ENCODE results near the gene HPN. TPM values are rescaled to one million over a fixed set of nuclear protein-coding genes. Genes with fewer than 3 reads are reported as not detected.
A peak's percentile ranks its signal among the peaks of the same experiment; 100 is the strongest.
"Not testable (repeated sequence)": the region's sequence is repeated elsewhere in the genome, so short reads cannot be mapped to it uniquely, and the experiment has no call there.

The HPN gene
- total RNA-seq: not detected

DNA sequence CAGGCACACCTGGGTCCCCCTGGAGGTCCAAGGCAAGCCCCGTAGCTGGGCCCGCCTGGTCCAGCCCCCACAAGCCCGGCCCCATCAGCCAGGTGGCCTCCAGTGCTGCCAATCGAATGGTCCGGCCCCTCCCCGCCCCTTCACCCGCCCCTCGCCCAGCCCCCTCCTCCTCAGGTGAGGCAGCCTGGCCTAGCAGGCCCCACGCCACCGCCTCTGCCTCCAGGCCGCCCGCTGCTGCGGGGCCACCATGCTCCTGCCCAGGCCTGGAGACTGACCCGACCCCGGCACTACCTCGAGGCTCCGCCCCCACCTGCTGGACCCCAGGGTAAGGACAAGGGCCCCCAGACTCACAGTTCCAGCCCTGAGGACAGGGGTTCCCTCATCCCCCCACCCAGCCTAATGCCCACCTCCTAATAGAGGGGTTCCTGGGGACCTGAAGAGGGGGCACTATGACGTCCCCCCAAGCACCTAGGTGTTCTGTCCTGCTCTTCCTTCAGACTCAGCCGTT lies at the start of gene HPN:
TSS of gene HPN (plus strand) at position 174 of the 508 bp plus-strand sequence. CDS start 786 bp downstream, outside the sequence.
- ATAC-seq: no peak
- DNase-seq (ENCODE audit: low spot score in 2 of 2): no peak
- no peaks in the 10 kb centered on the region for H3K36me3 Mint-ChIP-seq
- H3K27ac Mint-ChIP-seq: peak within 1 kb of the TSS; percentile 37 to 81
- no peaks in the 10 kb centered on the region for H3K9me3 Mint-ChIP-seq

DNA sequence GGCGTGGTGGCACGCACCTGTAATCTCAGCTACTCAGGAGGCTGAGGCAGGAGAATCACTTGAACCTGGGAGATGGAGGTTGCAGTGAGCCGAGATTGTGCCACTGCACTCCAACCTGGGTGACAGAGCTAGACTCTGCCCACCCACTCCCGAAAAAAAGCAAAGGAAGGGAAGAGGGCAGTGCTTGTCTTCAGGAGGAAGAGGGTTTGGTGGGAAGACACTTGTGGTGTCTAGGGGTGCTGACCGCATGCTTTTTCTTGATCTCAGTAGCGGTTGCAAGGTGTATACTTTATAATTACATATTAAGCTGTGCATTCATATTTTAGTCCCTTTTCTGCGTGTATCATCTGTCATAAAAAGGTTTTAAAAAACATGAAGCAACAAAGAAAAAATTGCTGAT lies 48.9 kb upstream of the HPN start:
- Mint-ChIP-seq H3K36me3 (peaks cover 6 to 13% of the 10 kb centered on the region in 2 donors), H3K27ac (peak overlapping the region in 1 of 2 donors; percentile 89)
- not testable (repeated sequence) for ATAC-seq; H3K9me3 Mint-ChIP-seq; DNase-seq (ENCODE audit: low spot score in 2 of 2)

DNA sequence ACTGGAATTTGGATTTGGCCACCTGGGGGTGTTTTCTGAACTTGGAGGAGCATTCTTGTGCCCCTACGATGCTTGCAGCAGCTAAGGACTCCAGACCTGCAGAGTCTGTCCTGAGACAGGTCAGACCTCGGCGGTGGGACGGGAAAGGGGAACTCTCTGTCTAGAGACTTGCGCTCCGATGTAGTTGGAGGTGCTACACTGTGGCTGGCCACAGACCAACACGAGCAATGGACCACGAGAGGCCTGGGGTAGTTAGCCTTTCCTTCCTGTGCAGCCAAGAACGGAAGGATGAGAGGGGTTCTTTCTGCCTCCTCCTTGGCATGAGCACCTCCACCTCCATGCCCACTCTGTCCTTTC lies 47.3 kb upstream of the HPN start:
- peaks cover 0 to 7% of the 10 kb centered on the region in 2 donors for H3K9me3 Mint-ChIP-seq
- H3K36me3 Mint-ChIP-seq: peaks cover 6 to 13% of the 10 kb centered on the region in 2 donors
- H3K27ac Mint-ChIP-seq: no peak overlapping the region
- DNase-seq (ENCODE audit: low spot score in 2 of 2) (no peak), ATAC-seq (no peak)

DNA sequence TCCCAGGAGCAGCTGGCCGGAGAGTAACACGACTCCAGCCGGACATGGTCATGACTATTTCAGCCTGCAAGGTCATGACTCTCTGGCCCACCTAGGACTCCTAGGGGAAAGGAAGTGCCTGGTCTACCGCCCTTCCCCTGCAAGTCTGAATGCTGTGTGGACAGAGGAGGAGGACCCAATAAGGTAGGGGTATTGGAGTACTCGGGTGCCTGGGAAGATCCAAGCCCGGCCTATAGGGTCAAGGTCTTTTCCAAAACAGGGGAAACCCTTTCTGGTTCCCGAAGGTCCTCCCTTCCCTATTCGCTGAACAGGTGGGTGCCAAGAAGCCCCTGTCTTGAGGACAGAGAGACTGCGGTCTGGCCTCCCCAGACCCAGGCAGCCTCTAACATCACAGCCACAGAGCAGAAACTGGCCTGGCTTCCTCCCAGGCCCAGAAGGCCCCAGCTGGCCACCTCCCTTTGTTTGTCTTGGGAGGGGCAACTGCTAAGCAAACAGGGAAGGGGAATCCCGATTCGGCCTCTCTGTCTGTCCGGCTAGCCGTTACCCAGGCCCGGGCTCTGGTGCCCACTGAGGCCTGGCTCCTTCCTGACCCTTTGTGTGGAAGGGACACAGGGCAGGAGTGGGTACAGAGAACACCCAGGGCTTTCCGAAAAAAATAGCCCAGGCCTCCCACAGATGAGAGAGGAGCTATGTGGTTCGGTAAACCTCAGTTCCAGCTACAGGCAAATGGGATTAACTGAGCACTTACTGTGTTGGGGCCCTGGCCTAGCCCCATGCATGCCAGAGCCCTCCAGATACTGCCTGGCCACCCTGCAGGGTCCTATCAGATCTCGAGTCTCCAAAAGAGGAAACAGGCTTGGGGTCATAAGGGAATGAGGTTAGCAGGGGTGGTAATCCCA lies 46.6 kb upstream of the HPN start:
- ATAC-seq (no peak), DNase-seq (ENCODE audit: low spot score in 2 of 2) (no peak)
- peaks cover 6 to 13% of the 10 kb centered on the region in 2 donors for H3K36me3 Mint-ChIP-seq
- no peak overlapping the region for H3K27ac Mint-ChIP-seq
- H3K9me3 Mint-ChIP-seq: peaks cover 0 to 7% of the 10 kb centered on the region in 2 donors

DNA sequence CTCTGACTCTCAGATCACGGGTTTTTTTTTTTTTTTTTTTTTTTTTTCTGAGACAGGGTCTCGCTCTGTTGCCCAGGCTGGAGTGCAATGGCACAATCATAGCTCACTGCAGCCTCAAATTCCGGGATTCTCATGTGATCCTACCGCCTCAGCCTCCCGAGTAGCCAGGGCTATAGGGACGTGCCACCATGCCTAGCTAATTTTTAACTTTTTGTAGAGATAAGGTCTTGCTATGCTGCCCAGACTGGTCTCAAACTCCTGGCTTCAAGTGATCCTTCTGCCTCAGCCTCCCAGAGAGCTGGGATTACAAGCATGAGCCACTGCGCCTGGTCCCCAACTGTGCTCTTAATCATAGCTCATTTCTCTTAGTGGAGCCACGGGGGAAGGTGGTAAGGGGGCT lies 46.0 kb upstream of the HPN start:
- ATAC-seq (no peak), DNase-seq (ENCODE audit: low spot score in 2 of 2) (no peak)
- peaks cover 0 to 7% of the 10 kb centered on the region in 2 donors for H3K9me3 Mint-ChIP-seq
- peaks cover 6 to 13% of the 10 kb centered on the region in 2 donors for H3K36me3 Mint-ChIP-seq
- H3K27ac Mint-ChIP-seq: peak overlapping the region in 1 of 2 donors; percentile 96

DNA sequence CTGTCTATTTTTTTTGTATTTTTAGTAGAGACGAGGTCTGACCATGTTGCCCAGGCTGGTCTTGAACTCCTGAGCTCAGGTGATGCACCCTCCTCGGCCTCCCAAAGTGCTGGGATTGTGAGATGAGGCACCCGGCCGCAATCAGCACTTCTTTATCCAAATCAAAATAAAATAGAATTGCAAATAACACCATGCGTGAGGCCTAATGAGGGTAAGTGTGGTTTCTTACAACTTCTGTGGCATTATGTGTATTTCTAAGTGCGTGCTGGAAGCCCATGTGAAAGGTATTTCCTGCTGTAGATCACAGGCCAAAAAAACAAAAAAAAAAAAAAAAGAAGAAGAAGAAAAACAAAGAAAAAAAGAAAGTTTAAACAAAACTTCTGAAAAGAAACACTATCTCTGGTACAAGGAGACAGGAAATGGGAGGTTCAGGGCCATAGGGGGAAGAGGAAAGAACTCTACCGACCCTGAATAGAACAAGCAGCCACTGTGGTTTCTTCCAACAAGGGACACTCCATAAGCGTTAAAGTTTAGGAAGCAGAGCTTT lies 44.4 kb upstream of the HPN start:
- no peaks in the 10 kb centered on the region for H3K9me3 Mint-ChIP-seq
- DNase-seq (ENCODE audit: low spot score in 2 of 2): no peak

DNA sequence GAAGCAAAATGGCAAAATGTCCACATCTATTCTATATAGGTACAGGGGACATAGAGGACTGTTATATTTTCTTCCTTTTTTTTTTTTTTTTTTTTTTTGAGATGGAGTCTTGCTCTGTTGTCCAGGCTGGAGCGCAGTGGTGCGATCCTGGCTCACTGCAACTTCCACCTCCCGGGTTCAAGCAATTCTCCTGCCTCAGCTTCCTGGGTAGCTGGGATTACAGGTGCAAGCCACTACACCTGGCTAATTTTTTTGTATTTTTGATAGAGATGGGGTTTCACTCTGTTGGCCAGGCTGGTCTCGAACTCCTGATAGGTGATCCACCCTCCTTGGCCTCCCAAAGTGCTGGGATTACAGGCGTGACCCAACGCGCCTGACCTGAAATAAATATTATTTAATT lies 43.3 kb upstream of the HPN start:
- Mint-ChIP-seq H3K36me3 (peaks cover 25 to 31% of the 10 kb centered on the region in 2 donors), H3K27ac (peak overlapping the region; percentile 92 to 96)
- not testable (repeated sequence) for DNase-seq (ENCODE audit: low spot score in 2 of 2); H3K9me3 Mint-ChIP-seq; ATAC-seq

More for the DNA sequence above, 44.4 kb upstream of the HPN start:
- H3K36me3 Mint-ChIP-seq: peaks cover 16 to 24% of the 10 kb centered on the region in 2 donors
- H3K27ac Mint-ChIP-seq: peak overlapping the region; percentile 92 to 96
- ATAC-seq: no peak

DNA sequence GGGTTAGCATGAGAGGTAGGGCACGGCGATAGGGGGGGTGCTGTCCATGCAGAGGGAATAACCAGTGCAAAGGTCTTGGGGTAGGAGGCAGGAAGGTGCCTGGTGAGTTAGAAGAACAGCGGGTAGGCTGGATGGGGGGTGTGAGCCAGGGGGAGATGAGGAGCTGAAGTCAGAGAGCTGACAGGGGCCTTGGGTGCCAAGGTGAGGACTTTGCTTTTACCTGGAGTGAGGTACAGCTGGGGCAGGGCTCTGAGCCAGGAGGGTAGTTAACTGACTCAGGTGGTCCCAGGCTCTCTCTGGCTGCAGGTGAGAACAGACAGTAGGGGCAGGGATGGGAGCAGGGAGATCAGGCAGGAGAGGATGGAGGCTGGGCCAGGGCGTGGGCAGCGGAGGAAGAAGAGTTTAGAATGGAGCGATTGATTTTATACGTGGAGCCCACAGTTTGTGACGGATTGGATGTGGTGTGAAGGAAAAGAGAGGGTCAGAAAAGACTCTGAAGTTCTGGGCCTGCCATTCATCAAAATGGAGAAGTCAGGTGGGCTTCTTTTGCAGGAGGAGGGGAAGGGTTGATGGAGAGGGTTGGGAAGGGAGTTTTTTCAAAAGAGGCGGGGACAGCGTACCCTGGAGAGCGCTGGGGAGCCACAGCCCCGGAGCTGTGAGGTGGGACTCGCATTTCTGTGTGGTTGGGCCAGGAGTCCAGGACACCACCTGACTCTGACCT lies 42.6 kb upstream of the HPN start:
- DNase-seq (ENCODE audit: low spot score in 2 of 2): no peak
- Mint-ChIP-seq H3K36me3 (peaks cover 30 to 35% of the 10 kb centered on the region in 2 donors), H3K9me3 (no peaks in the 10 kb centered on the region), H3K27ac (peak overlapping the region; percentile 69 to 96)
- ATAC-seq: peak in 1 of 2 donors; percentile 2

DNA sequence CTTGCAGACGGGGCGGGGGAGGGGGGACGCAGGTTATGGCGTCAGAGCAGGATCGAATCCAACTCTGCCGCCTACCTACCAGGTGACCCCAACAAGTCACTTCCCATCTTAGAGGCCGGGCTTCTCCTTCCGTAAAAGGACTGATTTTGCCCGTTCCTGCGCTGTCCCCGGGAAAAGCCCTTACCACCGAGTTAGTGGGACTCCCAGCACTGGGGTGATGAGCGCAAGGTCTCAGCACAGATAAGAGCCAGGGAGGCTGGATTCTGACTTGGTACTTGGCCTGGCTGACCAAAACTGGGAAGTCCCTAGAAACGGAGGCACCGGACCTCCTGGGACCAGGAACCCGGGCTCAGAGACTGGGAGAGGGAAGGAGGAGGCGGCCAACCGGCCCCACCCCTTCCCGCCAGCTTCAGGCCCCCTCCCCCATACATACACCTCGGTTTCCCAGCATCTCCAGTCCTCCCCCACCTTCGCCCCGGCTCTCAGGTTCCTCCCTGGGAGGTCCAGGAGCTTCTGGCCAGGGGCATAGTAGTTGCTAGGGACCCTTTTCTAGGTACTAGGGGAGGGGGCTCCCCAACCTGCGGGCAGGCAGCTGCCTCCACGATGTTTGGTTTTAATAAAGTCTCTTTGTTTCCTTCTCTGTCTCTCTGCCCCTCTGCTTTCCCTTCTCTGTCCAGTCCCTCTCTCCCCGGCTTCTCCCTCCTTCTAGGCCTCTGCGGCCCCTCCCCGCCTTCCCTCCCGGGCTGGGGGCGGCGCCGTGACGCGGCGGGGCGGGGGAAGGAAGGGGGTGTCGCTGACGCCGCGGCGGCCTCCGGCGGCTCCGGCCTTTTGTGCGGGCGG lies 41.8 kb upstream of the HPN start, which contains the start of gene GRAMD1A:
TSS of gene GRAMD1A (plus strand) at position 826 of the 840 bp plus-strand sequence. CDS start 156 bp downstream, outside the sequence.
- Mint-ChIP-seq H3K27ac (peak within 1 kb of the TSS; percentile 96 to 97), H3K36me3 (peaks cover 30 to 35% of the 10 kb centered on the region in 2 donors), H3K9me3 (no peaks in the 10 kb centered on the region)
- ATAC-seq (peak; percentile 69 to 74), DNase-seq (ENCODE audit: low spot score in 2 of 2) (peak; percentile 76 to 80)

DNA sequence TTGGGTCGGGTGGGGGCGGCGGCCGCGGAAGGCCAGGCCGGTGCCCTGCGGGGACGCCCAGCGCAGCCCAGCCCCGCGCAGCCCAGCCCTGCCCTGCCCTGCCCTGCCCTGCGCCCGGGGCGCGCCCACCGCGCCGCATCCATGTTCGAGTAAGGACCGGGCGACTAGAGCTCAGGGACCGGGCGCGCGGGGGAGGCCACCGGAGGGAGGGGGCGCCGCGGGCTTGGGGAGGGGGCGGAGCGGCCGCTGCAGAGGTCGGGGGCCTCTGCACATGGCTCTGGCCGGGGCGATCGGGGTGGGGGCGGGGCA lies 41.2 kb upstream of the HPN start:
- ATAC-seq: no peak
- DNase-seq (ENCODE audit: low spot score in 2 of 2): no peak
- no peaks in the 10 kb centered on the region for H3K9me3 Mint-ChIP-seq
- H3K27ac Mint-ChIP-seq: peak overlapping the region in 1 of 2 donors; percentile 96
- peaks cover 30 to 35% of the 10 kb centered on the region in 2 donors for H3K36me3 Mint-ChIP-seq

DNA sequence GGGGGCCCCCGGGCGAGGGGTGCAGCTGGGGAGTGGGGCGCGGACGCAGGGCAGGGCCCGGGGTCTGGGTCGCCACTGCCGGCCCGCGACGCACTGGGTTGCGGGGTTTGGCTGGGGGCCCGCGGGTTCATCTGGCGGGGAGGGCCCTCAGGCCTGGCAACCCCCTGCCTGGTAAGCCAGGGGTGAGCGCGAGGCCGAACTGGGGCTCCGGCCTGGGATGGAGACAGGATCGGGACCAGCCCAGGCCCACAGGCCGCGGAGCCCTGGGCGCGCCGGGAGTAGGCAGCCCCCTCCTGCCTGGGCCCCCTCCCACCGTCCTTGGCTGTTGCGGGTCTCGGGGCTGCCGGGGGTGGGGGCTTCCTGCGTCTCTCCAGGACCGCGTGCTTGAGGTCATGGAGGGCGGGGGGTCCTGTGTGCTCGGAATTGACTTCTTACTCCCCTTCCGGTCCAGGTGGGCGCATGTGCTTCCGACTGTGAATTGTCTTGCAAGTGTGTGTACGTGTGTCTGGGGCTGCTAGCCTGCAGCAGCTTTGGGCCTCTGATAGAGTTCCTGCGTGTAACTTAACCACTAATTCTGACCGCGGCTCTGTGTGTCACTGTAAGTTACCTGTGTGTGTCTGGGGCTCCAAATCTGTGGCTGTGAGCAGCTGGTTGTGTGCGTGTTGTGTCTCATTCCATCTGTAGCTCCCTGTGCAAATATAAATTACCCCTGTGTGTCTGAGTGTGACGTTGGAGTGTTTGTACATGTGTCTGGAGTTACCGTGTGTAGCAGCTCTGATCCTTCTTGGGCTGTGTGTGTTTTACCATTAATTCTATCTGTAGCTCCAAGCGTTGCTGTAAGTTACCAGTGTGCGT lies 40.6 kb upstream of the HPN start:
- peak; percentile 19 to 35 for ATAC-seq
- Mint-ChIP-seq H3K36me3 (peaks cover 30 to 37% of the 10 kb centered on the region in 2 donors), H3K9me3 (no peaks in the 10 kb centered on the region), H3K27ac (peak overlapping the region; percentile 92 to 97)
- peak in 1 of 2 donors; percentile 40 for DNase-seq (ENCODE audit: low spot score in 2 of 2)

DNA sequence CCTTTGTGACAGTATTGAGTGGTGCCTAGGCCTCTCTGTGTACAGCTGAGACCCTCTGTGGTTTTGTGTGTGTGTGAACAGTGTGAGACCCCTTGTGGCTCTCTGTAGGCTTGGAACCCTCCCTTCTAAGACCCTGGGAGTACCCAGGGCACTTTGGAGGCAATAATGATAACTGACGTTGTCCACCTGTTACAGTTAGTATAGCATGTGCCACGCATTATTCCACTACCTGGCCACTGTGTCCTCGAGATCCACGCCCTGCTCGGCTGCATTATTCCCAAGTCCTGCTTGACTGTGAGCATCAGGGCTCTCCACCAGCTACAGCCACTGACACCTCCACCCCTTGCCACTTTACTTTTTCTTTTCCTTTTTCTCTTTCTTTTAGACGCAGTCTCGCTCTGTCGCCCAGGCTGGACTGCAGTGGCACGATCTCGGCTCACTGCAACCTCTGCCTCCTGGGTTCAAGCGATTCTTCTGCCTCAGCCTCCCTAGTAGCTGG lies 39.4 kb upstream of the HPN start:
- no peak for ATAC-seq
- DNase-seq (ENCODE audit: low spot score in 2 of 2): no peak
- H3K27ac Mint-ChIP-seq: peak overlapping the region; percentile 92 to 97
- peaks cover 30 to 43% of the 10 kb centered on the region in 2 donors for H3K36me3 Mint-ChIP-seq
- H3K9me3 Mint-ChIP-seq: no peaks in the 10 kb centered on the region

DNA sequence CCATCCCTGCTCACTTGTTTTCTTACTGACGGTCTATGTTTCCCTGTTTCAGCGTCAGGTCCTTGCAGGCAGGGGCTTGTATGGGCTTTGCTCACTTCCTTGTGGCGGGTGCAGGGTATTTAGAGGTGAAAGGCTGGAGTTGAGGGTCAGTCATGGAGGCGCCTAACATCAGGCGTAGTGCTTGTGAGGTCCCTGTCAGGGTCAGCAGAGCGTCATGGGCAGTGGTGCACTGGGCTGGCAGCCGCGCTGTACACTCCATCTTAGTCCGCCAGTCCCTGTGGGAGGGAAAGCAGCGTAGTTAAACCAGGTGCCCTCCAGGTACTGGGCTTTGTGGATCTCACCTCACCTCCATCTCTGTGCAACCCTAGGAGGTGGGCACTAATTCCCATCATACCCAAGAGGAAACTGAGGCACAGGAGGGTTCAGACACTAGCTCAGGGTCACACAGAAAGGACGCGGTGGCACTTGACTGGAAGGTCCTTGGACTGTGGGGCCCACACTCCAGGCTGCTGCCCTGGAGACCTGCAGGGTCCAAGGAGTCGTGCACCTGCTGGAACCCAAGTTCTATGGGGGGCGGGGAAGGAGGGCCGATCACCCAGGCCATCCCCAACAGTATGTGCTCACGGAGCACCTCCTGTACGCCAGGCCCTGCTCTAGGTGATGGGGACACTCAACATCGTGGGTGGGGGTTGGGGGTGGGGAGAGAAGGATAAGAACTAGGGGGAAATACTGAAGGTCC lies 36.8 kb upstream of the HPN start:
- no peaks in the 10 kb centered on the region for H3K9me3 Mint-ChIP-seq
- no peak for ATAC-seq
- peaks cover 30 to 44% of the 10 kb centered on the region in 2 donors for H3K36me3 Mint-ChIP-seq
- no peak for DNase-seq (ENCODE audit: low spot score in 2 of 2)
- peak overlapping the region; percentile 14 to 65 for H3K27ac Mint-ChIP-seq

DNA sequence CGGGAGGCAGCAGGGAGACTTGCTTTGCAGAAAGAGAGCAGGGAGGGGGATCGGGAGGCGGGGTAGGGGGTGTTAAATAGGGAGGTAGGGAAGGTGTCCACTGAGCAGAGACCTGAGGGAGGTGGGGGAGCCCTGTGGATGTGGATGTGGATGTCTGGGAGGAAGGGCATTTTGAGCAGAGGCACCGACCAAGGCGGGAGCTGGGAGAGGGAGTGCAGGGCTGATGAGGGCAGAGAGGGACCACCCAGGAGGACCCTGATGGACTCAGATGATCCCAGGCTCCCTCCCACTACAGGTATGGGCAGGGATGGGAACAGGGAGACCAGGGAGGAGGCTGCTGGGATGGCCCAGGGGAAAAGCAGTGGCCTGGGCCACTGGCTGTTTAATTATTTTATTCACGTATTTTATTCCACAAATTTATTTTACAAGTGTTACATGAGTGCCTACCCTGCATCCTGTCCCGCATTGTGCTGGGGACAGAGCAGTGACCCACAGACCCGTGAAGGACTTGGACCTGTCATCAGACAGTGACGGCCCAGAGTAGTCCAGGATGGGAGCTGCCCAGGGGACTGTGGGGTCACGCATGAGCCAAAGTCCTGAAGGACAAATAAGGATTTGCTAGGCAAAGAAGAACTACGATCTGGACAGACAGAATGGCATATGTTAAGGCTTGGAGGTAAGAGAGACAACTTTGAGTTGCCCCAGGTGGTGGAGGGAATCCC lies 36.1 kb upstream of the HPN start:
- Mint-ChIP-seq H3K9me3 (no peaks in the 10 kb centered on the region), H3K27ac (peak overlapping the region; percentile 85 to 91), H3K36me3 (peaks cover 30 to 48% of the 10 kb centered on the region in 2 donors)
- DNase-seq (ENCODE audit: low spot score in 2 of 2): no peak
- no peak for ATAC-seq

Data from activated naive CD4-positive, alpha-beta T cell treated with anti-CD3 and anti-CD28 coated beads, Interleukin-2, amount 50 U/mL, for 72 hours (primary cell).